ENCODE results near the gene ABI1. TPM values are rescaled to one million over a fixed set of nuclear protein-coding genes. Genes with fewer than 3 reads are reported as not detected.

Gene ABI1
- total RNA-seq, 1 donor from 2014 or later, result 83.5 TPM

GRCh38 chr10:26779176-26779860 is 81.4 kb downstream of the ABI1 start:
- no peaks in the 10 kb centered on the region for H3K9me3 Mint-ChIP-seq
- CTCF ChIA-PET, result interaction anchor here (2.7 kb wide), 1 partner anchor 54 kb away, joined by 15 read pairs; no protein-coding TSS in a partner anchor
- ATAC-seq (ENCODE audit: low read depth), result no peak
- H3K4me1 Mint-ChIP-seq, result peaks cover 79% of the 10 kb centered on the region
- POLR2A ChIA-PET, result interaction anchor here (1.0 to 1.2 kb wide), 3 partner anchors 14 to 81 kb away, joined by 3 to 6 read pairs (median 3); no protein-coding TSS in a partner anchor
- no peaks in the 10 kb centered on the region for H3K27me3 Mint-ChIP-seq
- TF ChIP-seq CTCF (IDR thresholded peaks at IDR 0.05), result no peak
- H3K4me3 Mint-ChIP-seq, result no peak overlapping the region
- peak overlapping the region; percentile 88 for H3K27ac Mint-ChIP-seq
- H3K36me3 Mint-ChIP-seq (ENCODE audit: low read depth), result peaks cover 32% of the 10 kb centered on the region
- intact Hi-C loops (cut with micrococcal nuclease), result no loop called here
- DNase-seq, result no peak

- CTCF ChIA-PET, result interaction anchor here (0.7 kb wide), 1 partner anchor 442 kb away, joined by 3 read pairs; no protein-coding TSS in a partner anchor
- no peaks in the 10 kb centered on the region for H3K9me3 Mint-ChIP-seq
- peaks cover 29% of the 10 kb centered on the region for H3K36me3 Mint-ChIP-seq (ENCODE audit: low read depth)
- H3K27ac Mint-ChIP-seq, result peak overlapping the region; percentile 53
- DNase-seq (no peak), ATAC-seq (ENCODE audit: low read depth) (no peak)
- peaks cover 71% of the 10 kb centered on the region for H3K4me1 Mint-ChIP-seq
- POLR2A ChIA-PET, result no interaction called here
- no peak overlapping the region for H3K4me3 Mint-ChIP-seq
- H3K27me3 Mint-ChIP-seq, result no peaks in the 10 kb centered on the region
- intact Hi-C loops (cut with micrococcal nuclease), result no loop called here
- TF ChIP-seq CTCF (IDR thresholded peaks at IDR 0.05), result no peak
Measured at GRCh38 chr10:26777686-26778085, 83.1 kb downstream of the ABI1 start.

GRCh38 chr10:26776258-26776657 is 84.5 kb downstream of the ABI1 start:
- POLR2A ChIA-PET, result interaction anchor here (0.7 kb wide), 1 partner anchor 26 kb away, joined by 11 read pairs; no protein-coding TSS in a partner anchor
- no peak for ATAC-seq (ENCODE audit: low read depth)
- intact Hi-C loops (cut with micrococcal nuclease), result no loop called here
- Mint-ChIP-seq H3K9me3 (no peaks in the 10 kb centered on the region), H3K27me3 (no peaks in the 10 kb centered on the region), H3K4me3 (no peak overlapping the region), H3K36me3 (ENCODE audit: low read depth) (peaks cover 29% of the 10 kb centered on the region), H3K27ac (no peak overlapping the region), H3K4me1 (peaks cover 64% of the 10 kb centered on the region)
- CTCF ChIA-PET, result interaction anchor here (2.9 kb wide), 1 partner anchor 50 kb away, joined by 9 read pairs; no protein-coding TSS in a partner anchor
- no peak for TF ChIP-seq CTCF (IDR thresholded peaks at IDR 0.05)
- DNase-seq, result no peak

GRCh38 chr10:26773633-26774032 is 87.1 kb downstream of the ABI1 start:
- CTCF ChIA-PET, result no interaction called here
- peaks cover 48% of the 10 kb centered on the region for H3K4me1 Mint-ChIP-seq

More at GRCh38 chr10:26773633-26774032, 87.1 kb downstream of the ABI1 start:
- TF ChIP-seq CTCF (IDR thresholded peaks at IDR 0.05), result no peak
- DNase-seq (no peak), ATAC-seq (ENCODE audit: low read depth) (no peak)
- intact Hi-C loops (cut with micrococcal nuclease), result loop anchor here (1.0 kb wide), 1 partner anchor 9 kb away; no protein-coding TSS in a partner anchor
- POLR2A ChIA-PET, result interaction anchor here (0.6 kb wide), 1 partner anchor 82 kb away, joined by 3 read pairs; no protein-coding TSS in a partner anchor
- no peaks in the 10 kb centered on the region for H3K9me3 Mint-ChIP-seq
- peaks cover 47% of the 10 kb centered on the region for H3K36me3 Mint-ChIP-seq (ENCODE audit: low read depth)
- no peak overlapping the region for H3K4me3 Mint-ChIP-seq
- H3K27ac Mint-ChIP-seq, result no peak overlapping the region
- no peaks in the 10 kb centered on the region for H3K27me3 Mint-ChIP-seq

Measured in activated B cell treated with CpG ODN at 0.5 μM for 24 hours (primary cell).